Neural progenitor cell (in vitro differentiated cells): ENCODE results near the gene NCBP2L.

ENCODE experiments used
- CTCF ChIP-seq: fragments of 200-600 bp; sonication (generic); IDR thresholded peaks from 2 replicates; pipeline ENCODE4 v1.5.1; 2017; ENCODE audit warnings: antibody characterized with exemption, mild to moderate bottlenecking
- EZH2 ChIP-seq: fragments of 200-600 bp; sonication (generic); IDR thresholded peaks from 2 replicates; pipeline ENCODE4 v1.6.1; 2017; ENCODE audit warnings: antibody characterized with exemption, mild to moderate bottlenecking, moderate library complexity
- EZH2phosphoT487 ChIP-seq: fragments of 200-600 bp; sonication (generic); IDR thresholded peaks from 2 replicates; pipeline ENCODE4 v1.6.1; 2017; ENCODE audit warnings: antibody characterized with exemption

- TF ChIP-seq EZH2 (no peak), CTCF (no peak), EZH2phosphoT487 (no peak)
Measured at GRCh38 chrX:107763647-107764046, 13.9 kb upstream of the NCBP2L start.
